GM12892 (cell line): ENCODE measurements around the gene MYOD1.

Experiments used
- POLR2A ChIP-seq: IDR thresholded peaks from 2 replicates; pipeline ENCODE4 v1.6.1; 2011; ENCODE audit warnings: low read depth, low read length, control low read depth
- POLR2AphosphoS5 ChIP-seq: IDR thresholded peaks from 2 replicates; pipeline ENCODE4 v1.6.1; 2011; ENCODE audit warnings: low read depth, low read length, control low read depth
- TAF1 ChIP-seq: IDR thresholded peaks from 2 replicates; pipeline ENCODE4 v1.6.1; 2011; ENCODE audit warnings: low read depth, mild to moderate bottlenecking, control low read depth, low read length, borderline replicate concordance

DNA sequence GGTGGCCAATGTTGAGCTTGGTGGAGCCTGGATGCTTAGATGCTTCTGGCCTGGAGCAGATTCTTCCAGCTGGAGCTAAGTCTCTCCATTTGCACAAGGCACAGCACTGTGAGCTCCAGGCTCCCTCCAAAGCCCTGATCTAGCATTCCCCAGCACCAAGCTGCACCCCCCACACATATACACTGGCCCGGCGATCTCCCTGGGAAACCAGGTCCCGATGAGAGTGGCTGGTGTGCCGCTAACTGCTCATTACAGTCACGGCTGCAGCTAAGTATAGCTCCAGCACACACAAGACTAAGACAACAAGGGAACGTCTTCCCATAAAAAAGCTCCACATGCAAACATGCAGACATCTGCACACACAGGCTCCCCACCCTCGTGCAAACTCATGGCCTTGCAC is 32.8 kb downstream of the MYOD1 start:
- no peak for TF ChIP-seq POLR2AphosphoS5
- TF ChIP-seq POLR2A = no peak
- no peak for TF ChIP-seq TAF1
